Prostate gland (tissue), 2 donors: ENCODE measurements around the gene CTNNAL1. TPM values are rescaled to one million over a fixed set of nuclear protein-coding genes. Genes with fewer than 3 reads are reported as not detected.
"Not testable (repeated sequence)": the region's sequence is repeated elsewhere in the genome, so short reads cannot be mapped to it uniquely, and the experiment has no call there.

Source experiments
- DNase-seq: peaks from one replicate; pipeline ENCODE4 v3.0.0-alpha.2; 2019; ENCODE audit warnings: low spot score
- H3K27ac ChIP-seq, 2 donors: fragments of 200-600 bp; sonication (generic); 2 replicates each; pipeline ENCODE4 v1.5.1; 2017 to 2019
- H3K27me3 ChIP-seq: fragments of 200-600 bp; sonication (generic); replicated peaks from 2 replicates; pipeline ENCODE4 v1.5.1; 2019; ENCODE audit not compliant: insufficient read depth
- H3K36me3 ChIP-seq, 2 donors: fragments of 200-600 bp; sonication (generic); 1 replicate in 1 of 2; 2 replicates in 1 of 2; pipeline versions ENCODE4 v1.5.1 to v1.8.1; 2017 to 2019
- H3K4me1 ChIP-seq: fragments of 200-600 bp; sonication (generic); replicated peaks from 2 replicates; pipeline ENCODE4 v1.5.1; 2019
- H3K4me3 ChIP-seq, 2 donors: fragments of 200-600 bp; sonication (generic); 2 replicates each; pipeline ENCODE4 v1.5.1; 2017 to 2019
- H3K9me3 ChIP-seq: fragments of 200-600 bp; sonication (generic); 2 replicates; pipeline ENCODE4 v1.5.1; 2017
- CTCF ChIP-seq, 4 experiments: fragments of 200-600 bp in 2 of 4; fragments of 450-650 bp in 2 of 4; sonication (generic) in 2 of 4; IDR thresholded peaks; 1 replicate in 3 of 4; 2 replicates in 1 of 4; pipeline ENCODE4 v1.5.1; 2016 to 2019; ENCODE audit warnings: antibody characterized with exemption in 4 of 4, mild to moderate bottlenecking in 2 of 4, moderate library complexity in 2 of 4
- POLR2A ChIP-seq: fragments of 450-650 bp; IDR thresholded peaks from one replicate; pipeline ENCODE4 v1.6.1; 2016; ENCODE audit warnings: antibody characterized with exemption, mild to moderate bottlenecking
- POLR2AphosphoS5 ChIP-seq: sonication (generic); formaldehyde crosslinking; IDR thresholded peaks from one replicate; pipeline ENCODE4 v1.6.1; 2017; ENCODE audit warnings: antibody characterized with exemption
- WGBS: methylation state at CpG from one replicate; pipeline ENCODE4 v1.1.5; 2018; 5-methylcytosine and 5-hydroxymethylcytosine counted together
- intact Hi-C: fragments of 100-400 bp; cut with DNase I; formaldehyde crosslinking; loops from one replicate; pipeline ENCODE4 v1.14.2; 2022
- total RNA-seq, 2 donors: library from RNA; depleted of rRNA; stranded (reverse); fragments of >200 nt; gene quantifications; one replicate each; pipeline ENCODE4 v1.1.0, GENCODE V29; 2016

Gene CTNNAL1
- total RNA-seq, 2 donors from 2014 or later, result 20.2 to 74.6 TPM

DNA sequence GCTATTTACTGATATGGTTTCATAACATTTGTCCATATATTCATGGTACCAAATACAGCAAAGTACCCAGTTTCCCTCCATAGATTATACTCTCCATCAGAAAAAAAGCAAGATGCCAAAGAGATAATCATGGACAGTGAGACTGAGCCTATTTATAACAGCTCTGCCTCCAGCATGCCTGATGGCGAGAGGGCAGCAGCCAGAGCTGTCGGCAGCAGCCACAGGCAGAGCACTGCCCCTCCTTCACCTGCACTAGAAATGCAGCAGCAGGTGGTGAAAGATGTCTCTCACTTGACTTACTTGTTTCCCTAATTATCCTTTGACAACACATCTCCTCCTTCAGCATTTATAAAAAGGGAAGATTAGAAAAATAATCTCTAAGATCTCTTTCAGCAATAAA is 32.4 kb downstream of the CTNNAL1 start:
- DNase-seq, result no peak
- no peaks in the 10 kb centered on the region for H3K4me1 ChIP-seq
- no peaks in the 10 kb centered on the region for H3K9me3 ChIP-seq
- H3K27me3 ChIP-seq, result no peaks in the 10 kb centered on the region
- TF ChIP-seq POLR2AphosphoS5 (no peak), CTCF (IDR thresholded peaks at IDR 0.05) (no peak), POLR2A (no peak)
- H3K27ac ChIP-seq, result no peak overlapping the region
- no peak overlapping the region for H3K4me3 ChIP-seq
- intact Hi-C loops, result no loop called here
- 83% methylated on average over 2 of the region's 2 CpGs for WGBS
- no peaks in the 10 kb centered on the region for H3K36me3 ChIP-seq

DNA sequence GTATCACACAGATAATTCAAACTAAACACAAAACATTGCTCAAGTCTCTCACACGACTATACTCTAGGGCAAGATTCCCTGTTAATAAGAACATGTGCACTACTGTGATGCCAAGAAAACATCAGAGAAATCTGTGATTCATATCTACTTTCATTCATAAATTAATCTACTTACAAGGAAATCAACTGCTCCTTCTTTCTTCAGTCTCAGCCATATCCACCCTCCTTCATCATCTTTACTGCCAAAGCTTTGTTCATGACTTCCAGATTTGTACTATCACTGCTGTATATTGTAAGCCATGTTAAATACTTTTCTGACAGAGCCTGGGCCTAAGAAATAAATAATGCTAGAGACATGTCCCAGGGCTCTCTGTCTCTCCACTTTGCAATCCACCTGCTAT is 35.1 kb downstream of the CTNNAL1 start:
- no peak for DNase-seq
- Histone ChIP-seq H3K4me1 (no peaks in the 10 kb centered on the region), H3K27ac (no peak overlapping the region), H3K4me3 (no peak overlapping the region), H3K36me3 (no peaks in the 10 kb centered on the region), H3K27me3 (no peaks in the 10 kb centered on the region), H3K9me3 (no peaks in the 10 kb centered on the region)
- WGBS, result 9% methylated on average over 1 of the region's 1 CpG
- intact Hi-C loops, result no loop called here
- TF ChIP-seq POLR2A, result no peak
- TF ChIP-seq CTCF (IDR thresholded peaks at IDR 0.05), result no peak
- TF ChIP-seq POLR2AphosphoS5, result no peak

DNA sequence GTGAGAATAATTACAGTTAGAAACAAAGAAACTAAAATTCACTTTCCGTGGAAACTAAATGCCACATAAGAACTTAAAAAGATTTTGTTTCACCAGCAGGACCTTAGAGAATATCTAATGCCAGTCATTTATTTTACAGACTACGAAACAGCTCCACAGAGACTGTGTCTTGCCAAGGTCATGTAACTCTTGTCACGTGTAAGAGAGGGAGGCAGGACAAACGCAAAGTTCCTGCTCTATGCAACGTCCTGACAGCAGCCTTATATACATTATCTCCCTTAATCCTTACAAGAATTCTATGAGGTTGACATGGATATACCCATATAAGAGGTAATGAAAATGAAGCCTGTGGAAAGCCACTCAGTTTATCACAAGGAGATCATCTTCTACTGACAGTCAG is 39.4 kb downstream of the CTNNAL1 start:
- no peaks in the 10 kb centered on the region for H3K9me3 ChIP-seq
- 26% methylated on average over 5 of the region's 5 CpGs for whole genome bisulfite sequencing
- no peak overlapping the region for H3K27ac ChIP-seq
- H3K4me3 ChIP-seq, result no peak overlapping the region
- intact Hi-C loops, result no loop called here
- H3K36me3 ChIP-seq, result no peaks in the 10 kb centered on the region
- H3K4me1 ChIP-seq, result no peaks in the 10 kb centered on the region
- TF ChIP-seq CTCF (IDR thresholded peaks at IDR 0.05) (no peak), POLR2AphosphoS5 (no peak), POLR2A (no peak)
- no peak for DNase-seq
- H3K27me3 ChIP-seq, result no peaks in the 10 kb centered on the region

DNA sequence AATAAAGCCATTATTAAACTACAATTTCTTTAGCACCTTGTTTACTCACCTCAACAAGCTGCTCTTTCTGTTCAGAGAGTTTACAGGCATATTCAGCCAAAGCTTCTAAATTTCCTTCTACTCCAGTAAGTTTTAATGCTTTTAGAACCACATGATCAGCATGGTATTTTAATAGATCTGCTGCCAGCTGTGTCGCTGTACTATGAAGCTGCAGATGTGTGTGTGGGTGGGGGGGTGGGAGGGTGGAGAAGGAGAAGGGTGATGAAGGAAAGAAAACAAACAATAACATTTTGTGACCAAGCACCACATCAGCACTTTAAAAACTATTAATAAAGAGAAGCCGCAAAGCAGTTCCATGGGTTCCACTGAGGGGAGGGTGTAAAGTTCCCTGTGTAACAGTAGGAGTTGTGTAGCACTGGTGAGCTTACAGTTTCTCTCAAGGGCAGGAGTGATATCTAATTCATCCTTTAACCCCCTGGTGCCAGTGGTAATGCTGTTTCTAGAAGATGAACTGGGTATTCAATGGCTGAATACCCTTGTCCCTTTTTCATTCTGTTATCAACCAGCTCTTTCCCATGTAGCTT is 40.6 kb downstream of the CTNNAL1 start:
- intact Hi-C loops, result no loop called here
- no peaks in the 10 kb centered on the region for H3K9me3 ChIP-seq
- no peaks in the 10 kb centered on the region for H3K4me1 ChIP-seq
- no peak overlapping the region for H3K27ac ChIP-seq
- no peaks in the 10 kb centered on the region for H3K36me3 ChIP-seq
- DNase-seq, result no peak
- TF ChIP-seq POLR2AphosphoS5, result no peak
- no peak for TF ChIP-seq POLR2A
- TF ChIP-seq CTCF (IDR thresholded peaks at IDR 0.05), result no peak
- no peaks in the 10 kb centered on the region for H3K27me3 ChIP-seq
- 26% methylated on average over 2 of the region's 2 CpGs for WGBS
- no peak overlapping the region for H3K4me3 ChIP-seq

GRCh38 chr9:108972186-108972585 is 41.1 kb downstream of the CTNNAL1 start:
- intact Hi-C loops, result no loop called here
- Histone ChIP-seq H3K4me3 (no peak overlapping the region), H3K27ac (no peak overlapping the region), H3K4me1 (no peaks in the 10 kb centered on the region), H3K36me3 (no peaks in the 10 kb centered on the region), H3K9me3 (no peaks in the 10 kb centered on the region), H3K27me3 (no peaks in the 10 kb centered on the region)
- no peak for TF ChIP-seq CTCF (IDR thresholded peaks at IDR 0.05)
- no peak for TF ChIP-seq POLR2A
- TF ChIP-seq POLR2AphosphoS5, result no peak
- no peak for DNase-seq
- WGBS, result 61% methylated on average over 3 of the region's 3 CpGs

DNA sequence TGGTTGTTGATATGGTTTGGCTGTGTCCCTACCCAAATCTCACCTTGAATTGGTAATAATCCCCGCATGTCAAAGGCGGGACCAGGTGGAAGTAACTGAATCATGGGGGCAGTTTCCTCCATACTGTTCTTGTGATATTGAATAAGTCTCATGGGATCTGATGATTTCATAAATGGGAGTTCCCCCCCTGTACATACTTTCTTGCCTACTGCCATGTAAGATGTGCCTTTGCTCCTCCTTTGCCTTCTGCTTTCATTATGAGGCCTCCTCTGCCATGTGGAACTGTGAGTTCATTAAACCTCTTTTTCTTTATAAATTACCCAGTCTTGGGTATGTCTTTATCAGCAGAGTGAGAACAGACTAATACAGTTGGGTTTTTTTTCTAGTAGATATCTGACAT is 41.9 kb downstream of the CTNNAL1 start:
- not testable (repeated sequence) for DNase-seq

More for the DNA sequence above, 41.9 kb downstream of the CTNNAL1 start:
- H3K4me1 ChIP-seq, H3K27ac ChIP-seq, H3K9me3 ChIP-seq, H3K36me3 ChIP-seq, H3K4me3 ChIP-seq, H3K27me3 ChIP-seq, intact Hi-C loops: not testable (repeated sequence)
- WGBS, result 100% methylated on average over 2 of the region's 2 CpGs
